Right lobe of liver (tissue), 6 donors: ENCODE measurements around the gene PRSS38. TPM values are rescaled to one million over a fixed set of nuclear protein-coding genes. Genes with fewer than 3 reads are reported as not detected.

Experiments used
- ATAC-seq, 4 donors: fragments of 200-7000 bp; cut with Tn5 transposase; one replicate each; pipeline ENCODE4 v1.9.1; 2020; ENCODE audit warnings: mild to moderate bottlenecking in 4 of 4, moderate library complexity in 4 of 4
- DNase-seq, 3 donors: peaks; one replicate each; pipeline ENCODE4 v3.0.0-alpha.2; 2020
- H3K27ac ChIP-seq, 3 donors: fragments of 200-600 bp; one replicate each; pipeline ENCODE4 v1.8.0; 2022
- H3K27me3 ChIP-seq, 2 donors: fragments of 200-600 bp; one replicate each; pipeline ENCODE4 v1.8.0; 2022
- H3K36me3 ChIP-seq, 4 donors: fragments of 200-600 bp; sonication (generic) in 1 of 4; one replicate each; pipeline versions ENCODE4 v1.5.1 to v1.8.0; 2017 to 2022; ENCODE audit warnings: control low read depth in 1 of 4
- H3K4me1 ChIP-seq, 4 donors: fragments of 200-600 bp; sonication (generic) in 1 of 4; one replicate each; pipeline versions ENCODE4 v1.5.1 to v1.8.0; 2017 to 2022; ENCODE audit warnings: control low read depth in 1 of 4
- H3K4me3 ChIP-seq, 3 donors: fragments of 200-600 bp; one replicate each; pipeline ENCODE4 v1.8.0; 2022
- H3K9me3 ChIP-seq, 4 donors: fragments of 200-600 bp; sonication (generic) in 1 of 4; one replicate each; pipeline versions ENCODE4 v1.5.1 to v1.8.0; 2017 to 2022; ENCODE audit warnings: control low read depth in 1 of 4
- POLR2A ChIP-seq: fragments of 450-650 bp; IDR thresholded peaks from one replicate; pipeline ENCODE4 v1.6.1; 2017; ENCODE audit warnings: antibody characterized with exemption, mild to moderate bottlenecking
- WGBS: methylation state at CpG from one replicate; pipeline ENCODE4 v1.1.6; 2018; ENCODE audit warnings: low coverage, low lambda C conversion rate; ENCODE audit not compliant: insufficient coverage; ENCODE audit errors: missing lambda C conversion rate; 5-methylcytosine and 5-hydroxymethylcytosine counted together
- intact Hi-C, 2 donors: fragments of 100-400 bp; cut with DNase I; formaldehyde crosslinking; loops; one replicate each; pipeline versions ENCODE4 v1.11.2 to v1.14.1; 2022
- total RNA-seq, 6 experiments: library from RNA; depleted of rRNA in 2 of 6; stranded (reverse); fragments of >200 nt in 2 of 6; fragmentation: NEBNext Ultra II Directional in 3 of 6; extraction: Animal tissue kit (Norgen Biotek cat#: 25700) in 3 of 6; gene quantifications; one replicate each; pipeline versions ENCODE4 v1.1.0 to v1.2.4, GENCODE V29; 2016 to 2023
- TF ChIP-seq, protein P1 (sequence below), 4 donors: fragments of 200-600 bp in 3 of 4; fragments of 450-650 bp in 1 of 4; IDR thresholded peaks; one replicate each; pipeline versions ENCODE4 v1.5.1 to v1.8.0; 2016 to 2022; ENCODE audit warnings: antibody characterized with exemption in 4 of 4, mild to moderate bottlenecking in 2 of 4
- donor health status: DM: no; HTN: yes; CAD: no.
- donor health status: DM: no; HTN: no; CAD: no.
- donor health status: DM: no; HTN: no; CAD: no.
- donor health status: DM: no; HTN: yes; CAD: no.
- donor health status: DM: no; HTN: yes; CAD: no.

PRSS38 gene
- total RNA-seq, 6 experiments from 2014 or later, result not detected

GRCh38 chr1:227805606-227806197, 9.8 kb upstream of the PRSS38 start:
- WGBS, result 42% methylated on average over 6 of the region's 6 CpGs
- TF ChIP-seq, protein P1, sequence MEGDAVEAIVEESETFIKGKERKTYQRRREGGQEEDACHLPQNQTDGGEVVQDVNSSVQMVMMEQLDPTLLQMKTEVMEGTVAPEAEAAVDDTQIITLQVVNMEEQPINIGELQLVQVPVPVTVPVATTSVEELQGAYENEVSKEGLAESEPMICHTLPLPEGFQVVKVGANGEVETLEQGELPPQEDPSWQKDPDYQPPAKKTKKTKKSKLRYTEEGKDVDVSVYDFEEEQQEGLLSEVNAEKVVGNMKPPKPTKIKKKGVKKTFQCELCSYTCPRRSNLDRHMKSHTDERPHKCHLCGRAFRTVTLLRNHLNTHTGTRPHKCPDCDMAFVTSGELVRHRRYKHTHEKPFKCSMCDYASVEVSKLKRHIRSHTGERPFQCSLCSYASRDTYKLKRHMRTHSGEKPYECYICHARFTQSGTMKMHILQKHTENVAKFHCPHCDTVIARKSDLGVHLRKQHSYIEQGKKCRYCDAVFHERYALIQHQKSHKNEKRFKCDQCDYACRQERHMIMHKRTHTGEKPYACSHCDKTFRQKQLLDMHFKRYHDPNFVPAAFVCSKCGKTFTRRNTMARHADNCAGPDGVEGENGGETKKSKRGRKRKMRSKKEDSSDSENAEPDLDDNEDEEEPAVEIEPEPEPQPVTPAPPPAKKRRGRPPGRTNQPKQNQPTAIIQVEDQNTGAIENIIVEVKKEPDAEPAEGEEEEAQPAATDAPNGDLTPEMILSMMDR (IDR thresholded peaks at IDR 0.05), result no peak
- TF ChIP-seq POLR2A, result no peak
- no peaks in the 10 kb centered on the region for H3K27me3 ChIP-seq
- intact Hi-C loops, result no loop called here
- no peaks in the 10 kb centered on the region for H3K9me3 ChIP-seq
- no peaks in the 10 kb centered on the region for H3K36me3 ChIP-seq
- no peak overlapping the region for H3K4me3 ChIP-seq
- H3K4me1 ChIP-seq, result no peaks in the 10 kb centered on the region
- no peak for ATAC-seq
- H3K27ac ChIP-seq, result no peak overlapping the region
- DNase-seq, result no peak

- DNase-seq (no peak), ATAC-seq (no peak)
- Histone ChIP-seq H3K27me3 (no peaks in the 10 kb centered on the region), H3K36me3 (no peaks in the 10 kb centered on the region), H3K27ac (no peak overlapping the region), H3K4me1 (no peaks in the 10 kb centered on the region), H3K4me3 (no peak overlapping the region), H3K9me3 (no peaks in the 10 kb centered on the region)
- TF ChIP-seq POLR2A, result no peak
- TF ChIP-seq, protein P1 (IDR thresholded peaks at IDR 0.05), result no peak
- 46% methylated on average over 1 of the region's 1 CpG for WGBS
- intact Hi-C loops, result no loop called here
Measured at GRCh38 chr1:227808566-227808965, 6.9 kb upstream of the PRSS38 start.

DNA sequence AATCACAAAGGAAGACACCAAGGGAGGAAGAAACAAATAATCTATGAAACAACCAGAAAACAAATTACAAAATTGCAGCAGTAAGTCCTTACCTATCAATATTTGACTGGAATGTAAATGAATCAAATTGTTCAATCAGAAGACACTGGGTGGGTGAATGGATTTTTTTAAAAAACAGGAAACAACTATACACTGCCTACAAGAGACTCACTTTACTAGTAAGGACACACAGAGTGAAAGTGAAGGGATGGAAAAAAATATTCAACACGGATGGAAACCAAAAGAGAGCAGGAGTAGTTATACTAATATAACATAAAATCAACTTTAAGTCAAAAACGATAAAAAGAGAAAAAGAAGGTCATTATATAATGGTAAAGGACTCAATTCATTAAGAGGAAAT, 6.4 kb upstream of the PRSS38 start:
- intact Hi-C loops, result no loop called here
- WGBS, result 54% methylated on average over 2 of the region's 2 CpGs

GRCh38 chr1:227813962-227814361, 1.5 kb upstream of the PRSS38 start:
- Histone ChIP-seq H3K4me1 (no peaks in the 10 kb centered on the region), H3K27ac (no peak overlapping the region), H3K9me3 (no peaks in the 10 kb centered on the region), H3K27me3 (no peaks in the 10 kb centered on the region), H3K36me3 (no peaks in the 10 kb centered on the region), H3K4me3 (no peak overlapping the region)
- no CpG with 5 or more reads among the region's 2 CpGs for WGBS
- intact Hi-C loops, result no loop called here
- ATAC-seq, result no peak
- DNase-seq, result no peak
- TF ChIP-seq POLR2A, result no peak
- TF ChIP-seq, protein P1 (IDR thresholded peaks at IDR 0.05), result no peak

More for the DNA sequence above, 6.4 kb upstream of the PRSS38 start:
- H3K27me3 ChIP-seq, result no peaks in the 10 kb centered on the region
- H3K9me3 ChIP-seq, result no peaks in the 10 kb centered on the region
- no peaks in the 10 kb centered on the region for H3K36me3 ChIP-seq
- ATAC-seq, result no peak
- TF ChIP-seq, protein P1 (IDR thresholded peaks at IDR 0.05), result no peak
- TF ChIP-seq POLR2A, result no peak
- no peak overlapping the region for H3K4me3 ChIP-seq
- no peak overlapping the region for H3K27ac ChIP-seq
- no peak for DNase-seq
- no peaks in the 10 kb centered on the region for H3K4me1 ChIP-seq
